GM12874 (cell line): ENCODE data around the gene TTC9B.

ENCODE experiments used
- CTCF ChIP-seq: IDR thresholded peaks from 2 replicates; pipeline ENCODE4 v1.5.1; 2011; ENCODE audit warnings: low read depth, mild to moderate bottlenecking, control low read depth, low read length, moderate library complexity; ENCODE audit not compliant: insufficient read depth

The TTC9B gene

GRCh38 chr19:40216013-40216776 is 2.0 kb downstream of the TTC9B start:
- TF ChIP-seq CTCF = no peak

DNA sequence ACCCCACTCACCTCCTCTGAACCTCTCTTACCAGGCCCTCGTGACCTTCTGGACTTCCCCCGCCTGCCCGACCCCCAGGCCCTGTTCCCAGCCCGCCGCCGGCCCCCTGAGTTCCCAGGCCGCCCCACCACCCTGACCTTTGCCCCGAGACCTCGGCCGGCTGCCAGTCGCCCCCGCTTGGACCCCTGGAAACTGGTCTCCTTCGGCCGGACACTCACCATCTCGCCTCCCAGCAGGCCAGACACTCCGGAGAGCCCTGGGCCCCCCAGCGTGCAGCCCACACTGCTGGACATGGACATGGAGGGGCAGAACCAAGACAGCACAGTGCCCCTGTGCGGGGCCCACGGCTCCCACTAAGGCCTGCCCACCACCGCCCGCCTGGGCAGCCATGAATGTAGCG is 3.2 kb downstream of the TTC9B start:
- no peak for TF ChIP-seq CTCF

GRCh38 chr19:40213882-40214570 is 4.2 kb downstream of the TTC9B start:
- TF ChIP-seq CTCF = no peak

DNA sequence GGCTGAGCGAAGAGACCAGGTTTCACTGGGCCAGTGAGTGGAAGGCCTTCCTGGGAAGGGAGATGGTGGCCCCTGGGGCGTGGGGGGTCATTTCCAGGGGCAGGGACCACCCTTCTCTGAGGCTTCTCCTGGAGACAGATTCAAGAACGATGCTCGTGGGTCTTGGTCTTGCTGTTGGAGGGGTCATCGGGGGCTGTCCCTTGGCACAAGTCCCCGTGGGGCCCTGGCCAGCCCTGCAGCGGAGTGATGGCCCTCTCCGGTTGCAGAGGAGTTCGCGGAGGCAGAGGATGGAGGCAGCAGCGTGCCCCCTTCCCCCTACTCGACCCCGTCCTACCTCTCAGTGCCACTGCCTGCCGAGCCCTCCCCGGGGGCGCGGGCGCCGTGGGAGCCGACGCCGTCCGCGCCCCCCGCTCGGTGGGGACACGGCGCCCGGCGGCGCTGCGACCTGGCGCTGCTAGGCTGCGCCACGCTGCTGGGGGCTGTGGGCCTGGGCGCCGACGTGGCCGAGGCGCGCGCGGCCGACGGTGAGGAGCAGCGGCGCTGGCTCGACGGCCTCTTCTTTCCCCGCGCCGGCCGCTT is 4.8 kb downstream of the TTC9B start:
- TF ChIP-seq CTCF = no peak

DNA sequence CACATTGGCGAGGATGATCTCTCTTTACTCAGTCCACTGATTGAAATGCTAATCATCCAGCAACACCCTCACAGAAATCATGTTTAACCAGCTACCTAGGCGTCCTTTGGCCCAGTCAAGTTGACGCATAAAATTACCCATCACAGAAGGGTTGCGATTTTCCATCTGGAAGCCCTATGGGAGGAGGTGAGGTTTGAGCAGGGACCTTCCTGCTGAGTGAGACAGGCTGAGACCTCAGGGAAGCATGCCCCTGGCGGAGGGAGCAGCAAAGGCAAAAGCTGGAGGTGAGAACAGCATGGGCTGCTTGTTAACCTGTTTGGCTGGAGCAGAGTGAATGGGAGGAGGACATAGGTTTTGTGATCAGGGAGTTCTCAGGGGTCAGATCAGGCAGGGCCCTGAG is 7.3 kb downstream of the TTC9B start:
- TF ChIP-seq CTCF = no peak

GRCh38 chr19:40208602-40209001 is 9.6 kb downstream of the TTC9B start:
- TF ChIP-seq CTCF = no peak

DNA sequence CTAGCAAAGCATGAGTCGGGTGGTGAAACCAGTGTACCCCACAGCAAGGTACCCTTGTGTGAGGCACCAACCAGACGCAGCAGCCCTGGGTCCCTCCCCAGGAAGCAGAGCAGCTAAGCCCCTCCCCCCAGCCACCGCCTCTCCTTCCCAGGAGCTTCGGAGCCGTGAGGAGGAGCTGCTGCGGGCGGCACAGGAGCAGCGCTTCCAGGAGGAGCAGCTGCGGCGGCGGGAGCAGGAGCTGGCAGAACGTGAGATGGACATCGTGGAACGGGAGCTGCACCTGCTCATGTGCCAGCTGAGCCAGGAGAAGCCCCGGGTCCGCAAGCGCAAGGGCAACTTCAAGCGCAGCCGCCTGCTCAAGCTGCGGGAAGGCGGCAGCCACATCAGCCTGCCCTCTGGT is 12.4 kb downstream of the TTC9B start:
- no peak for TF ChIP-seq CTCF
